Testis (tissue), 2 donors: ENCODE results near the gene KCTD17.

ENCODE experiments used
- POLR2A ChIP-seq: fragments of 450-650 bp; IDR thresholded peaks from one replicate; pipeline ENCODE4 v1.6.1; 2017; ENCODE audit warnings: antibody characterized with exemption, mild to moderate bottlenecking, moderate library complexity
- TF ChIP-seq, protein P1 (sequence below), 3 experiments: fragments of 450-650 bp in 2 of 3; fragments of 200-600 bp in 1 of 3; sonication (generic) in 1 of 3; IDR thresholded peaks; one replicate each; pipeline ENCODE4 v1.5.1; 2016 to 2019; ENCODE audit warnings: antibody characterized with exemption in 3 of 3, mild to moderate bottlenecking in 2 of 3, moderate library complexity in 1 of 3

- TF ChIP-seq, protein P1, sequence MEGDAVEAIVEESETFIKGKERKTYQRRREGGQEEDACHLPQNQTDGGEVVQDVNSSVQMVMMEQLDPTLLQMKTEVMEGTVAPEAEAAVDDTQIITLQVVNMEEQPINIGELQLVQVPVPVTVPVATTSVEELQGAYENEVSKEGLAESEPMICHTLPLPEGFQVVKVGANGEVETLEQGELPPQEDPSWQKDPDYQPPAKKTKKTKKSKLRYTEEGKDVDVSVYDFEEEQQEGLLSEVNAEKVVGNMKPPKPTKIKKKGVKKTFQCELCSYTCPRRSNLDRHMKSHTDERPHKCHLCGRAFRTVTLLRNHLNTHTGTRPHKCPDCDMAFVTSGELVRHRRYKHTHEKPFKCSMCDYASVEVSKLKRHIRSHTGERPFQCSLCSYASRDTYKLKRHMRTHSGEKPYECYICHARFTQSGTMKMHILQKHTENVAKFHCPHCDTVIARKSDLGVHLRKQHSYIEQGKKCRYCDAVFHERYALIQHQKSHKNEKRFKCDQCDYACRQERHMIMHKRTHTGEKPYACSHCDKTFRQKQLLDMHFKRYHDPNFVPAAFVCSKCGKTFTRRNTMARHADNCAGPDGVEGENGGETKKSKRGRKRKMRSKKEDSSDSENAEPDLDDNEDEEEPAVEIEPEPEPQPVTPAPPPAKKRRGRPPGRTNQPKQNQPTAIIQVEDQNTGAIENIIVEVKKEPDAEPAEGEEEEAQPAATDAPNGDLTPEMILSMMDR (IDR thresholded peaks at IDR 0.05), result no peak
- no peak for TF ChIP-seq POLR2A
Measured at GRCh38 chr22:37002633-37003032, 48.9 kb upstream of the KCTD17 start.
